CD8-positive, alpha-beta memory T cell (primary cell): ENCODE data around the gene DOCK4. TPM values are rescaled to one million over a fixed set of nuclear protein-coding genes. Genes with fewer than 3 reads are reported as not detected.

ENCODE experiments used
- CTCF ChIA-PET: fragments of 350-600 bp; sonication (Branson Sonifier 250); formaldehyde crosslinking; loops from one replicate; lab custom pipeline; 2021; ENCODE audit warnings: antibody characterized with exemption; lab: Charles Lee
- POLR2A ChIA-PET: fragments of 350-600 bp; sonication (Branson Sonifier 250); formaldehyde crosslinking; loops from one replicate; lab custom pipeline; 2021; ENCODE audit warnings: antibody characterized with exemption; lab: Charles Lee
- DNase-seq, 5 donors: peaks; one replicate each; pipeline versions ENCODE4 v3.0.0 to v3.0.0-alpha.2; 2020 to 2022; ENCODE audit warnings: mixed read lengths in 1 of 5
- H3K27ac ChIP-seq: one replicate; pipeline ENCODE4 v1.7.0; 2013; ENCODE audit warnings: low read depth, mild to moderate bottlenecking, low read length, moderate library complexity
- H3K27me3 ChIP-seq: 2 replicates; pipeline ENCODE4 v1.7.0; 2013; ENCODE audit warnings: low read length, mild to moderate bottlenecking; ENCODE audit not compliant: insufficient read depth, poor library complexity, severe bottlenecking
- H3K36me3 ChIP-seq: 2 replicates; pipeline ENCODE4 v1.7.0; 2013; ENCODE audit warnings: mild to moderate bottlenecking, low read length, moderate library complexity; ENCODE audit not compliant: insufficient read depth
- H3K4me1 ChIP-seq: 2 replicates; pipeline ENCODE4 v1.7.0; 2013; ENCODE audit warnings: mild to moderate bottlenecking, low read length, moderate library complexity; ENCODE audit not compliant: insufficient read depth
- H3K4me3 ChIP-seq: 2 replicates; pipeline ENCODE4 v1.7.0; 2013; ENCODE audit warnings: mild to moderate bottlenecking, low read length
- H3K9me3 ChIP-seq: 2 replicates; pipeline ENCODE4 v1.7.0; 2013; ENCODE audit warnings: mild to moderate bottlenecking, low read length
- H3K27ac Mint-ChIP-seq, 8 donors: one replicate each; pipeline ENCODE4 v1.8.0; 2020 to 2021; ENCODE audit warnings: mixed read lengths in 8 of 8, mild to moderate bottlenecking in 6 of 8, inconsistent platforms in 3 of 8, moderate library complexity in 3 of 8
- H3K27me3 Mint-ChIP-seq, 2 donors: one replicate each; pipeline ENCODE4 v1.8.0; 2020 to 2021; ENCODE audit warnings: mixed read lengths in 2 of 2, mild to moderate bottlenecking in 1 of 2, moderate library complexity in 1 of 2
- H3K36me3 Mint-ChIP-seq, 3 donors: one replicate each; pipeline ENCODE4 v1.8.0; 2020 to 2021; ENCODE audit warnings: mixed read lengths in 3 of 3, inconsistent platforms in 1 of 3, mild to moderate bottlenecking in 1 of 3
- H3K4me1 Mint-ChIP-seq, 3 donors: one replicate each; pipeline ENCODE4 v1.8.0; 2020 to 2021; ENCODE audit warnings: mixed read lengths in 3 of 3, inconsistent platforms in 1 of 3, mild to moderate bottlenecking in 1 of 3
- H3K4me3 Mint-ChIP-seq, 7 donors: one replicate each; pipeline ENCODE4 v1.8.0; 2020 to 2021; ENCODE audit warnings: mixed read lengths in 7 of 7, mild to moderate bottlenecking in 6 of 7, moderate library complexity in 4 of 7, inconsistent platforms in 2 of 7
- H3K9me3 Mint-ChIP-seq, 5 donors: one replicate each; pipeline ENCODE4 v1.8.0; 2020 to 2022; ENCODE audit warnings: mixed read lengths in 5 of 5, mild to moderate bottlenecking in 3 of 5, moderate library complexity in 2 of 5, inconsistent platforms in 1 of 5
- polyA plus RNA-seq: library from polyadenylated mRNA; unstranded; fragments of 300-500 nt; fragmentation: Illumina TruSeq; gene quantifications from one replicate; pipeline ENCODE4 v1.2.3, GENCODE V29; 2021
- total RNA-seq, 2 experiments: library from RNA; stranded (reverse); gene quantifications; one replicate each; pipeline ENCODE4 v1.2.3, GENCODE V29; 2021

DOCK4 gene
- total and polyA plus RNA-seq, 3 experiments from 2014 or later, result 1.2 TPM; not detected in 1

DNA sequence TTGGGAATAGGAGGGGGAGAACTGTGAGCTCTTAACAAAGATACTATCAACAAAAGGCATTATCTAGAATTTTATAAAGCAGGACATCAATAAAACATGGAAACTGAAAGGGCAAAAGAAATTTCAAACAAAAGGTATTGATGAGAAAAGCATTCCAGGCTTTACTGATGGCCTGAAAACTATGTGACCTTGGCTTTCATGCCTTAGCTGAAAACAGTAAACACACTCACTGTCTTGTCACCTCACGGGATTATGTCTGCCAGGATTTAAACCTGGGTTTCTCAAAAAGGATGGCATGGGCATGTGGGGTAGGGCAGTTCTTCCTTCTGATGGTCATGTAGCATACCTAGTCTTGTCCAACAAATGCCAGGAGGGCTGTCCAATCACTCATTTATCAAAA is 22.9 kb downstream of the DOCK4 start:
- ChIA-PET CTCF (interaction anchor here (1.5 kb wide), 1 partner anchor 9 kb away, joined by 3 read pairs; no protein-coding TSS in a partner anchor), POLR2A (no interaction called here)
- Histone ChIP-seq H3K9me3 (no peaks in the 10 kb centered on the region), H3K36me3 (no peaks in the 10 kb centered on the region), H3K27ac (no peak overlapping the region), H3K4me1 (no peaks in the 10 kb centered on the region), H3K4me3 (no peak overlapping the region), H3K27me3 (no peaks in the 10 kb centered on the region)
- Mint-ChIP-seq H3K27me3 (peaks cover 13 to 19% of the 10 kb centered on the region in 2 donors), H3K36me3 (no peaks in the 10 kb centered on the region), H3K4me3 (no peak overlapping the region), H3K4me1 (no peaks in the 10 kb centered on the region), H3K9me3 (no peaks in the 10 kb centered on the region), H3K27ac (no peak overlapping the region)
- DNase-seq, result no peak

DNA sequence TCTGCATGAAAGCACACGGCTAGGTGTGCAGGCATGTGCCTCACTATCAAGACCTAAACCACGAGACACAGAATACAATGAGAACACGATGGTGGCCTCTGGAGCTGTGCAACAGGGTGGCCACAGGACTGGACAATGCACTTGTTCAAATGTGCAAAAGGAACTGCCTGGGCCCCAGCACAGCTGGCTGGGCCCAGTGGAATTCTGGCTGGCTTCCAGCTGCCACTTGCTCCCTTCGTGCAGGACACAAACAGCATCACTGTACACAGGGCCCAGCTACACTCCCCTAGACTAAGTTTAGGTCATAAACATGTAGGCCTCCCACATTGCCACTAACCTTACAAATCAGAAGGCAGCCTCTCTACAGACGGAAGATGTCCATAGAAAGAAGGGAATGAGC is 23.4 kb downstream of the DOCK4 start:
- H3K4me1 ChIP-seq, result no peaks in the 10 kb centered on the region
- H3K36me3 ChIP-seq, result no peaks in the 10 kb centered on the region
- no peaks in the 10 kb centered on the region for H3K27me3 ChIP-seq
- no peak overlapping the region for H3K4me3 Mint-ChIP-seq
- H3K27ac ChIP-seq, result no peak overlapping the region
- ChIA-PET CTCF (interaction anchor here (1.5 kb wide), 1 partner anchor 10 kb away, joined by 3 read pairs; no protein-coding TSS in a partner anchor), POLR2A (no interaction called here)
- no peaks in the 10 kb centered on the region for H3K9me3 ChIP-seq
- no peak overlapping the region for H3K4me3 ChIP-seq
- no peaks in the 10 kb centered on the region for H3K9me3 Mint-ChIP-seq
- H3K4me1 Mint-ChIP-seq, result no peaks in the 10 kb centered on the region
- no peak for DNase-seq
- no peaks in the 10 kb centered on the region for H3K36me3 Mint-ChIP-seq
- H3K27ac Mint-ChIP-seq, result no peak overlapping the region
- peaks cover 18 to 21% of the 10 kb centered on the region in 2 donors for H3K27me3 Mint-ChIP-seq

DNA sequence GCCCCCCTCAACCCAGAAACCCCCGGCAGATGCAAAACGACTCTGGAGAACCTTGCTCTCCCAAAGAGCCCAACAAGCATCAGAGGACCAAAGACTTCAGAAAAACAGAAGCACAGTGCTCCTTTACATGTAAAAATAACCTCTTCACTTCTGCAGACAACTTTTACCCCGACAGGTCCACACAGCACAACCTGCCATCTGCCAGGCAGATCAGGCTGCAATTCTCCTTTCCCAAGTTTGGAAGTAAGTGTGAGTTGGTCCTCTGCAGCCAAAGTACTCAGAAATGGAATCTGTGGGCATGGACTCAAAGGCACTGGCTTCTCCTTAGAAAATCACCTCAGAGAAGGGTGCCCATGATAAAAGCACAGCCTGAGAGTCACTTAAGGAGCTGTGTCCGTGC is 26.0 kb downstream of the DOCK4 start:
- POLR2A ChIA-PET, result no interaction called here
- Histone ChIP-seq H3K9me3 (no peaks in the 10 kb centered on the region), H3K27ac (no peak overlapping the region), H3K4me1 (no peaks in the 10 kb centered on the region), H3K27me3 (peaks cover 3% of the 10 kb centered on the region), H3K4me3 (no peak overlapping the region), H3K36me3 (no peaks in the 10 kb centered on the region)
- no peaks in the 10 kb centered on the region for H3K9me3 Mint-ChIP-seq
- no peaks in the 10 kb centered on the region for H3K36me3 Mint-ChIP-seq
- no peak overlapping the region for H3K27ac Mint-ChIP-seq
- H3K4me3 Mint-ChIP-seq, result no peak overlapping the region
- DNase-seq, result no peak
- H3K27me3 Mint-ChIP-seq, result peaks cover 28 to 39% of the 10 kb centered on the region in 2 donors
- no peaks in the 10 kb centered on the region for H3K4me1 Mint-ChIP-seq
- CTCF ChIA-PET, result no interaction called here

DNA sequence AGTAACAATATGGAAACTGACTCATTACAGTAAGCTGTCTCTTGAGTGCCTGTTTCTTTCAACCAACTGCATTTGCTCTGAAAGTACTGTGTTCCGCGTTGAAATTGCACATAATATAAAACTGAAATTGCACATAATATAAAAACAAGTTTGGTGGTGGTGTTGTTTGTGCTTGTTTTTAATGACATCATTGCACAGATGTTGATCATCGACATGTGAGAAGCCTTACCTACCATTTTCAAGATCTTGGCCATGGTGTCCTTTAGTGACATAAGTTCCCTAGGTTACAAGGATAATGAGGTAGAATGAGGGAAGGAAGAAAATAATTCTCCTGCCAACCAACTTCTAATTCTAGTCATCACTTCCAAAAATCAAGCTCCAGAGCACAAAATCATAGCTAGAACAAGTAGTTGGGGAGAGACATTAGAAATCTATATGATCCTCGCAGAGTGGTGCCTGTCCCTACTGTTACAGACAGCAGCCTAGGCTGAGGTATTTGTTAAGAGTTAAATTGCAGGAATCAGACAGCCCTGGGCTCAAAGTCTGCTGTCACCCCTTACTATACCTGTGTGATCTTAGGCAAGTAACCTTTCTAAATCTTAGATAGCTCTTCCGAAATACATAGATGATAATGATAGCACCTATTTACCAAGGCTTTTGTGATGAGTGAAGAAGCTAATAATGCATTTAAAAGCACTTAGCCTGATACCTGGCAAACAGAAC is 29.3 kb downstream of the DOCK4 start:
- no peaks in the 10 kb centered on the region for H3K4me1 Mint-ChIP-seq
- H3K4me3 Mint-ChIP-seq, result no peak overlapping the region
- Histone ChIP-seq H3K4me3 (no peak overlapping the region), H3K4me1 (no peaks in the 10 kb centered on the region), H3K27me3 (peaks cover 3% of the 10 kb centered on the region), H3K27ac (no peak overlapping the region), H3K36me3 (no peaks in the 10 kb centered on the region), H3K9me3 (no peaks in the 10 kb centered on the region)
- H3K36me3 Mint-ChIP-seq, result peaks cover 0 to 4% (median 0%) of the 10 kb centered on the region in 3 donors
- H3K27me3 Mint-ChIP-seq, result peaks cover 32 to 70% of the 10 kb centered on the region in 2 donors
- no peak for DNase-seq
- no peak overlapping the region for H3K27ac Mint-ChIP-seq
- ChIA-PET CTCF (interaction anchor here (0.8 kb wide), 1 partner anchor 10 kb away, joined by 3 read pairs; no protein-coding TSS in a partner anchor), POLR2A (no interaction called here)
- H3K9me3 Mint-ChIP-seq, result no peaks in the 10 kb centered on the region

DNA sequence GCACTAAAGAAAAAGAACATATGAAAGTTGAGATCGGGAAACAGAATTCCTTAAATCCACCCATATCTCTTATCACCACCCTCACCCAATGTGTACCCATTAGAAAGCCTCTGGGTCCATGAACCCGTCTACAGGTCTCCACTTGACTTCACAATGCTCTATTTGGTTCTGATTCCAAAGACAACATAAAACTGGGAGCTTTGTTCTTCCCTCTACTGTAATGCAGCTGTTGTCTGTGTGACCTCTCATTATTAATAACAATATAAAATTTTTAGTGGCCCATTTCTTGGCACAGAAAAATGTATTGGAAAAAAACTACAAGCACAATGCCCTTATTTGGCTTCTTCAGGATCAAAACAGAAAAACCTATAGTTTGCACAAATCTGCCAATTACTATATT is 30.0 kb downstream of the DOCK4 start:
- H3K4me1 Mint-ChIP-seq, result no peaks in the 10 kb centered on the region
- H3K9me3 Mint-ChIP-seq, result no peaks in the 10 kb centered on the region
- peaks cover 32 to 76% of the 10 kb centered on the region in 2 donors for H3K27me3 Mint-ChIP-seq
- ChIA-PET CTCF (no interaction called here), POLR2A (no interaction called here)
- H3K36me3 Mint-ChIP-seq, result peaks cover 0 to 4% (median 0%) of the 10 kb centered on the region in 3 donors
- Histone ChIP-seq H3K27me3 (peaks cover 3% of the 10 kb centered on the region), H3K27ac (no peak overlapping the region), H3K4me3 (no peak overlapping the region), H3K4me1 (no peaks in the 10 kb centered on the region), H3K9me3 (no peaks in the 10 kb centered on the region), H3K36me3 (no peaks in the 10 kb centered on the region)
- no peak for DNase-seq
- no peak overlapping the region for H3K4me3 Mint-ChIP-seq
- H3K27ac Mint-ChIP-seq, result no peak overlapping the region

DNA sequence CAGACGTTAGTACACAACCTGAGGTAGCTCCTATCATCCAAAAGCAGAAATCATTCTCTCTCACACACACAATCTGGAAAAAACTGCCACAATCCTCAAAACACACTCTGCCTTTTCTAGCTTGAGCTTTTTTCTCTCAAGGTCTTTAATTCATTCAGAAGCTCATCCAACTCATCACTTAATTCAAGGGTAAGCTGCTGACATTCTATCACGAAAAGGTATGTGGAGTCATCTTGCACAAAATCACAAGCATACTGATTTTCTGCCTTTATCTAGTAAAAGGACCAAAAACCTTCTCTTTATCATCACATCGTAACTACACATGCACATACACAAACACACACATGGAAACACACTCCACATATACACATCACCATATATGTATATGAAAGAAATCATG is 32.0 kb downstream of the DOCK4 start:
- Histone ChIP-seq H3K4me1 (no peaks in the 10 kb centered on the region), H3K27ac (no peak overlapping the region), H3K36me3 (no peaks in the 10 kb centered on the region), H3K9me3 (no peaks in the 10 kb centered on the region), H3K27me3 (peaks cover 3% of the 10 kb centered on the region), H3K4me3 (no peak overlapping the region)
- peaks cover 0 to 4% (median 0%) of the 10 kb centered on the region in 3 donors for H3K36me3 Mint-ChIP-seq
- POLR2A ChIA-PET, result no interaction called here
- CTCF ChIA-PET, result no interaction called here
- no peak overlapping the region for H3K27ac Mint-ChIP-seq
- no peaks in the 10 kb centered on the region for H3K4me1 Mint-ChIP-seq
- no peaks in the 10 kb centered on the region for H3K9me3 Mint-ChIP-seq
- no peak for DNase-seq
- H3K4me3 Mint-ChIP-seq, result no peak overlapping the region
- peaks cover 34 to 73% of the 10 kb centered on the region in 2 donors for H3K27me3 Mint-ChIP-seq

DNA sequence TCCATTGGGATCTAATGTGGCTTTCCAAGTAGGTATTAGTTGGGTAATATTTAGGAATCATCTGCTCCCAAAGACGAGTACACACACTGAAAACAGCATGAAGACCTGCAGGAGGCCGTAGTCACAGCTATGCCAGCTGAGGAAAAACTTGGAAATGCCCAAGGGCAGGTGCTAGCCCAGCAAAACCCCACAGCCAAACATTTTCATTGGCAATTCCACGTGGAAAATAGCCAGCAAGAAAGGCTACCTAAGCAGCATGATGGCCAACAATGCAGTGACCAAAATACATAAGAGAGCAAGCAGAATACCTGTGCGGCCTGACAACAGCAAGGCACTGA is 32.7 kb downstream of the DOCK4 start:
- peaks cover 31 to 74% of the 10 kb centered on the region in 2 donors for H3K27me3 Mint-ChIP-seq

DNA sequence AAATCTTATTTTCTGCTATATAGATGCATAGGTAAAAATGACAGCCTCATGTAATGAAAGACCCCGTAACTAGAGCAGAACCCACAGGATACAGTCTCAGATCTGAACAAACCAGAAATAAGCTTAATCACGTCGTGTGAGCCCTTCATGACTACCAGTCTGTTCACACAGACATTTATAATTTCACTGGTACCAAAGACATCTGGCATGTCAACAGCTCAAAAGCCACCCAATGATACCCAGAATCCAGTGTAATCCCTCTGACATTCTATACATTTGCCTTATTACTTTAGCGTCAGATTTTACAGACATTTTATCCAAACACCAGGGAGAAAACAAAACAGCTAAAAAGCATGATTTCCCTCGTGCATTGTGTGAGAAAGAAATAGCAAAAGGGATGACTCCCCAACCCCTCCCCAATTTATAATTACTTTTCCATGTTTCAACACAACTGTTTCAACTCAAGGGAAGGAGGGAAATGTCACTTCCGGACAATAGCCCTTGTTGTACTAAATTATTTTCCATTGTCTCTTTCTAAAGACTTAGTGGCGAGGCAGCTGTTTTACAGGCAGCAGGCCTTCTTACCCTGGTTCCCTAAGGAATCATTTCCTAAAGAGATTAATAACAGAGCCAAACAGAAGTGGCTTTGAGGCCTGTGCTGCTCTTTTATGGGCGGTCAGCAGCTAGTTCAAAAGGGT is 33.2 kb downstream of the DOCK4 start:
- no peak overlapping the region for H3K4me3 Mint-ChIP-seq
- H3K27ac ChIP-seq, result no peak overlapping the region
- no peak overlapping the region for H3K4me3 ChIP-seq
- peaks cover 3% of the 10 kb centered on the region for H3K27me3 ChIP-seq
- H3K9me3 ChIP-seq, result no peaks in the 10 kb centered on the region
- H3K27ac Mint-ChIP-seq, result no peak overlapping the region
- no peaks in the 10 kb centered on the region for H3K36me3 ChIP-seq
- ChIA-PET CTCF (no interaction called here), POLR2A (no interaction called here)
- DNase-seq, result no peak
- H3K4me1 Mint-ChIP-seq, result no peaks in the 10 kb centered on the region
- no peaks in the 10 kb centered on the region for H3K4me1 ChIP-seq
- peaks cover 0 to 4% (median 0%) of the 10 kb centered on the region in 3 donors for H3K36me3 Mint-ChIP-seq
- H3K9me3 Mint-ChIP-seq, result no peaks in the 10 kb centered on the region
- H3K27me3 Mint-ChIP-seq, result peaks cover 32 to 70% of the 10 kb centered on the region in 2 donors

More for the DNA sequence above, 32.7 kb downstream of the DOCK4 start:
- ChIA-PET CTCF (no interaction called here), POLR2A (no interaction called here)
- no peaks in the 10 kb centered on the region for H3K4me1 ChIP-seq
- H3K9me3 ChIP-seq, result no peaks in the 10 kb centered on the region
- H3K4me3 ChIP-seq, result no peak overlapping the region
- no peaks in the 10 kb centered on the region for H3K4me1 Mint-ChIP-seq
- no peaks in the 10 kb centered on the region for H3K9me3 Mint-ChIP-seq
- no peak overlapping the region for H3K27ac ChIP-seq
- H3K36me3 Mint-ChIP-seq, result peaks cover 0 to 4% (median 0%) of the 10 kb centered on the region in 3 donors
- no peak overlapping the region for H3K4me3 Mint-ChIP-seq
- no peak for DNase-seq
- peaks cover 3% of the 10 kb centered on the region for H3K27me3 ChIP-seq
- H3K27ac Mint-ChIP-seq, result no peak overlapping the region
- no peaks in the 10 kb centered on the region for H3K36me3 ChIP-seq
